ENCODE measurements around the gene BAHCC1.

Gene BAHCC1

DNA sequence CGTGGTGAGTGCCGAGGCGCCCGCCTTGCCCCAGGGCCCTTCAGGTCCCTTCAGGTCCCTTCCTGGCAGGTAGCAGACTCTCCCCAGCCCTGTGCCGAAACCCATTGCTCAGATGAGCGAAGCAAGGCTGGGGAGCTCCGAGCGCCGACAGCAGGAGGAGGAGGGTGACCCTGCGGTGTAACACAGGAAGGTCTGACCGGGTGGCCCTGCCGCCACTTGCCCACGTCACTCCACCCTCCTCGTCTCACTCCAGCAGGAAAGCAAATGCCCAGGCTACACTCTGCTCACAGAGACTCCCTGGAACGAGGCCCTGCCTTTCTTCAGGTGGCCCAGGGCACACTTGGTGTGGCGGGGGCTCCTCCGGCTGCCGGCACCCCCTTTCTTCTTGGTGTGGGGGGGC, 60.1 kb downstream of the BAHCC1 start:
- no peak overlapping the region for H3K4me3 ChIP-seq (replicated peaks in 1 of 2; ENCODE audit: low read depth in 2 of 2, low read length in 2 of 2)
- TF ChIP-seq, protein P1, sequence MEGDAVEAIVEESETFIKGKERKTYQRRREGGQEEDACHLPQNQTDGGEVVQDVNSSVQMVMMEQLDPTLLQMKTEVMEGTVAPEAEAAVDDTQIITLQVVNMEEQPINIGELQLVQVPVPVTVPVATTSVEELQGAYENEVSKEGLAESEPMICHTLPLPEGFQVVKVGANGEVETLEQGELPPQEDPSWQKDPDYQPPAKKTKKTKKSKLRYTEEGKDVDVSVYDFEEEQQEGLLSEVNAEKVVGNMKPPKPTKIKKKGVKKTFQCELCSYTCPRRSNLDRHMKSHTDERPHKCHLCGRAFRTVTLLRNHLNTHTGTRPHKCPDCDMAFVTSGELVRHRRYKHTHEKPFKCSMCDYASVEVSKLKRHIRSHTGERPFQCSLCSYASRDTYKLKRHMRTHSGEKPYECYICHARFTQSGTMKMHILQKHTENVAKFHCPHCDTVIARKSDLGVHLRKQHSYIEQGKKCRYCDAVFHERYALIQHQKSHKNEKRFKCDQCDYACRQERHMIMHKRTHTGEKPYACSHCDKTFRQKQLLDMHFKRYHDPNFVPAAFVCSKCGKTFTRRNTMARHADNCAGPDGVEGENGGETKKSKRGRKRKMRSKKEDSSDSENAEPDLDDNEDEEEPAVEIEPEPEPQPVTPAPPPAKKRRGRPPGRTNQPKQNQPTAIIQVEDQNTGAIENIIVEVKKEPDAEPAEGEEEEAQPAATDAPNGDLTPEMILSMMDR (IDR thresholded peaks at IDR 0.05; ENCODE audit: low read depth, low read length): no peak
- DNase-seq (ENCODE audit: low read depth in 2 of 2): no peak

DNA sequence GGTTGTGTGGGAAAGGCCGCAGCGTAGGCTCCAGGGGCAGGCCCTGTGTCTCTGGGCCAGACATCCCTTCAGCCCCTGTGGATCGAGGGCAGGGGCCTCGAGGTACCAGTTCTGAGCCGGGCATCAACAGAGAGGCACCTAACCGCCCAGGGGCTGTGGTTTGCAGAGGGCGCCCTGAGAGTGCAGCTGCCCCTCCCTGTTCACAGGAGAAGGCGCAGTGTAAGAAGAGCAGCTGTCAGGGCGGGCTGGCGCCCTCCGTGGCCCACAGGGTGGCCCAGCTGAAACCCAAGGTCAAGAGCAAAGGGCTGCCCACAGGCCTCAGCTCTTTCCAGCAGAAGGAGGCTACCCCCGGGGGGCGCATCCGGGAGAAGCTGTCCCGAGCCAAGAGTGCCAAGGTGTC, 60.8 kb downstream of the BAHCC1 start:
- no peak overlapping the region for H3K4me3 ChIP-seq (replicated peaks in 1 of 2; ENCODE audit: low read depth in 2 of 2, low read length in 2 of 2)
- TF ChIP-seq, protein P1 (IDR thresholded peaks at IDR 0.05; ENCODE audit: low read depth, low read length): no peak

DNA sequence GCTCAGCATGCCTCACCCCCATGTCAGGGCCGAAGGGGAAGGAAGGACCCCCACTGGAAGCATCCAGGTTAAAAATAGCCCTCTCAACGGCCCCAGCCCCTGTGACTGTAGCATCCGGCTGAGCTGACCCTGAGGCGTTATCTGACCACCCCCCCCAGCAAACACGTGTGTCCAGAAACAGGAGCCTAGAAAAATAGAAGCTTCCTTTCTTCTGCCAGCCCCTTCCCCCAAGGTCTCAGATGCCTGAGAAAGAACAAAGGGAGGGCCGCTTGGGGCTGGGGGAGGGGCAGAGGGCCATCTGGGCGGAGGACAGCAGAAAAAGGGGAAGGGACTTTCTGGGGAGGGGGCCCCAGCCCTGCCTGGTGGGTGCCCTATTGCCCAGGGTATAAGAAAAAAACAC, 61.5 kb downstream of the BAHCC1 start:
- TF ChIP-seq, protein P1 (IDR thresholded peaks at IDR 0.05; ENCODE audit: low read depth, low read length): no peak
- no peak for DNase-seq (ENCODE audit: low read depth in 2 of 2)
- no peak overlapping the region for H3K4me3 ChIP-seq (replicated peaks in 1 of 2; ENCODE audit: low read depth in 2 of 2, low read length in 2 of 2)

More for the DNA sequence above, 60.8 kb downstream of the BAHCC1 start:
- no peak for DNase-seq (ENCODE audit: low read depth in 2 of 2)

DNA sequence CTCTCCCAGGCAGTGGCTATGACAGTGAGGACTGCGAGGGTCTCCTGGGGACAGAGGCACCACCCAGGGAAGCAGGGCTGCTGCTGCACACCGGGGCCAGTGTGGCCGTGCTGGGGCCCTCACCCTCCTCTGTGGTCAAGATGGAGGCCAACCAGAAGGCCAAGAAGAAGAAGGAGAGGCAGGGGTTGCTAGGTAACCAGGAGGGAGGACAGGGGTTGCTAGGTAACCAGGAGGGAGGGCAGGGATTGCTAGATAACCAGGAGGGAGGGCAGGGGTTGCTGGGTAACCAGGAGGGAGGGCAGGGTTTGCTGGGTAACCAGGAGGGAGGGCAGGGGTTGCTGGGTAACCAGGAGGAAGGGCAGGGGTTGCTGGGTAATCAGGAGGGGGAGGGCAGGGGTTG, 62.1 kb downstream of the BAHCC1 start:
- no peak for DNase-seq (ENCODE audit: low read depth in 2 of 2)
- TF ChIP-seq, protein P1 (IDR thresholded peaks at IDR 0.05; ENCODE audit: low read depth, low read length): no peak
- no peak overlapping the region for H3K4me3 ChIP-seq (replicated peaks in 1 of 2; ENCODE audit: low read depth in 2 of 2, low read length in 2 of 2)

DNA sequence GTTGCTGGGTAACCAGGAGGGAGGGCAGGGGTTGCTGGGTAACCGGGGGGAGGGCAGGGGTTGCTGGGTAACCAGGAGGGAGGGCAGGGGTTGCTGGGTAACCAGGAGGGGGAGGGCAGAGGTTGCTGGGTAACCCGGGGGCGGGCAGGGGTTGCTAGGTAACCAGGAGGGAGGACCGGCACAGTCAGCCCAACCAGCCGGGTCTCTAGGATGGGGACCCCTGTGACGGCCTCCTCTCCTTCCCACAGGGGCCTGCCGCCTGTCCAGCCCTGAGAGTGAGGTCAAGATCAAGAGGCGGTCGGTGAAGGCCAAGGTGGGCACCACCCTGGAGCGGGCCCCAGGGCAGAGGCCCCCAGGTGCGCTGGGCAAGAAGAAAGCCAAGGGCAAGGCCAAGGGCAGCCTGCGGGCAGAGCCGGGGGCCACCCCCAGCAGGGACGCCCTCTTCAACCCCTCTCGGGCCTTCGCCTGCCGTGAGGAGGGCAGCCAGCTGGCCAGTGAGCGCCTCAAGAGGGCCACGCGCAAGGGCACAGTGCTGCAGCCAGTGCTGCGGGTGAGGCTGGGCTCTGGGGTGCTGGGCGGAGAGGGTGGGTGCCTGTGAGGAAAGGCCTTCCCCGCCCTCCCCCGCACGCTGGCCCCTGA, 62.8 kb downstream of the BAHCC1 start:
- H3K4me3 ChIP-seq (replicated peaks in 1 of 2; ENCODE audit: low read depth in 2 of 2, low read length in 2 of 2): no peak overlapping the region
- TF ChIP-seq, protein P1 (IDR thresholded peaks at IDR 0.05; ENCODE audit: low read depth, low read length): no peak
- DNase-seq (ENCODE audit: low read depth in 2 of 2): no peak

DNA sequence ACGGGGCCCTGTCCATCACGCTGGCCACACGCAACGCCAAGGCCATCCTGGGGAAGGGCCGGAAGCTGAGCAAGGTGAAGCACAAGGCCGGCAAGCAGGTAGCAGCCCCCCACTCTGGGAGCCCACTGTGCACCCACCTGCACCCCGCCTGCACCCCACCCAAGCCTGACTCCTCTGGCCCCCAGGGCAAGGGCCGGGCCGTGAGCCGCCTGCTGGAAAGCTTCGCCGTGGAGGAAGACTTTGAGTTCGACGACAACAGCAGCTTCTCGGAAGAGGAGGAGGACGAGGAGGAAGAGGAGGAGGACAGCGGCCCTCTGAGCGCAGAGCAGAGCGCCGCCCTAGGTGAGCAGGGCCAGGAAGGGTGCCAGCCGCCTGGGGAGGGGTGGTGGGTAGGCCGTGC, 63.4 kb downstream of the BAHCC1 start:
- H3K4me3 ChIP-seq (replicated peaks in 1 of 2; ENCODE audit: low read depth in 2 of 2, low read length in 2 of 2): no peak overlapping the region
- no peak for DNase-seq (ENCODE audit: low read depth in 2 of 2)
- TF ChIP-seq, protein P1 (IDR thresholded peaks at IDR 0.05; ENCODE audit: low read depth, low read length): no peak

DNA sequence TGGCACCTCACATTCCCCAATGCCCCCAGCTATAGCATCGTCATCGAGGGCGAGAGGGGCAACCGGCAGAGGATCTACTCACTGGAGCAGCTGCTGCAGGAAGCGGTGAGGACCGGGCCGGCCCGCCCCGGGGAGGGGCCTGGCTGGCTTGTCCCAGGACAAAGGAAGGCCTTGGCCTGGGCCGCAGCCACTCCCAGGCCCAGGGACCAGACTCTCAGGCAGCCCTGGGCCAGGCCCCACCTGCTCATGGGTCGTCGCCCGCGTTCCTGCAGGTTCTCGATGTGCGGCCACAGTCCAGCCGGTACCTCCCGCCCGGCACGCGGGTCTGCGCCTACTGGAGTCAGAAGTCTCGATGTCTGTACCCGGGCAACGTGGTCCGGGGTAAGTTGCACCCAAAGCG, 64.0 kb downstream of the BAHCC1 start:
- no peak overlapping the region for H3K4me3 ChIP-seq (replicated peaks in 1 of 2; ENCODE audit: low read depth in 2 of 2, low read length in 2 of 2)
- no peak for DNase-seq (ENCODE audit: low read depth in 2 of 2)
- TF ChIP-seq, protein P1 (IDR thresholded peaks at IDR 0.05; ENCODE audit: low read depth, low read length): no peak
